Hepatic stellate cell (primary cell): ENCODE measurements around the gene BCL2.

ENCODE experiments used
- DNase-seq: peaks from one replicate; pipeline ENCODE4 v3.0.0; 2011; ENCODE audit warnings: low spot score

Gene BCL2

GRCh38 chr18:63180971-63181376, 138.6 kb downstream of the BCL2 start:
- DNase-seq: no peak

GRCh38 chr18:63180321-63180720, 139.2 kb downstream of the BCL2 start:
- DNase-seq: no peak

GRCh38 chr18:63179422-63179821, 140.1 kb downstream of the BCL2 start:
- no peak for DNase-seq

- DNase-seq: no peak
Measured at GRCh38 chr18:63178971-63179370, 140.6 kb downstream of the BCL2 start.

GRCh38 chr18:63177919-63178821, 141.4 kb downstream of the BCL2 start:
- DNase-seq: no peak

GRCh38 chr18:63177259-63177658, 142.3 kb downstream of the BCL2 start:
- DNase-seq: no peak

- DNase-seq: no peak
Measured at GRCh38 chr18:63175264-63175663, 144.3 kb downstream of the BCL2 start.

GRCh38 chr18:63173983-63174382, 145.6 kb downstream of the BCL2 start:
- DNase-seq: no peak

GRCh38 chr18:63169853-63170252, 149.7 kb downstream of the BCL2 start:
- no peak for DNase-seq

GRCh38 chr18:63168287-63168686, 151.3 kb downstream of the BCL2 start:
- no peak for DNase-seq

GRCh38 chr18:63166142-63166541, 153.4 kb downstream of the BCL2 start:
- no peak for DNase-seq

- no peak for DNase-seq
Measured at GRCh38 chr18:63164396-63164795, 155.2 kb downstream of the BCL2 start.

- peak; percentile 34 for DNase-seq
Measured at GRCh38 chr18:63162271-63163014, 157.1 kb downstream of the BCL2 start.

- DNase-seq: peak; percentile 89
Measured at GRCh38 chr18:63161761-63162195, 157.8 kb downstream of the BCL2 start.

GRCh38 chr18:63161032-63161760, 158.4 kb downstream of the BCL2 start:
- no peak for DNase-seq

- no peak for DNase-seq
Measured at GRCh38 chr18:63160172-63160995, 159.2 kb downstream of the BCL2 start.

- no peak for DNase-seq
Measured at GRCh38 chr18:63159590-63159989, 160.0 kb downstream of the BCL2 start.

GRCh38 chr18:63158676-63159291, 160.8 kb downstream of the BCL2 start:
- DNase-seq: no peak

GRCh38 chr18:63158012-63158631, 161.4 kb downstream of the BCL2 start:
- no peak for DNase-seq

- DNase-seq: no peak
Measured at GRCh38 chr18:63157293-63158011, 162.1 kb downstream of the BCL2 start.
